Thoracic aorta (tissue), 2 donors: ENCODE data around the gene TNFRSF12A. TPM values are rescaled to one million over a fixed set of nuclear protein-coding genes. Genes with fewer than 3 reads are reported as not detected.

Experiments used
- ATAC-seq: fragments of 150-250 bp; one replicate; pipeline ENCODE4 v1.8.0; 2017; ENCODE audit warnings: low read depth; ENCODE audit not compliant: insufficient number of reproducible peaks, low FRiP score
- DNase-seq: peaks from one replicate; pipeline ENCODE4 v3.0.0-alpha.2; 2020; ENCODE audit warnings: low spot score
- H3K27ac ChIP-seq, 2 donors: fragments of 200-600 bp; sonication (generic); 1 replicate in 1 of 2; 2 replicates in 1 of 2; pipeline ENCODE4 v1.5.1; 2016; ENCODE audit warnings: mild to moderate bottlenecking in 2 of 2, moderate library complexity in 2 of 2
- H3K27me3 ChIP-seq: fragments of 200-600 bp; sonication (generic); replicated peaks from 2 replicates; pipeline ENCODE4 v1.6.0; 2016; ENCODE audit warnings: mild to moderate bottlenecking; ENCODE audit not compliant: insufficient read depth
- H3K36me3 ChIP-seq: fragments of 200-600 bp; sonication (generic); one replicate; pipeline ENCODE4 v1.5.1; 2016
- H3K4me1 ChIP-seq, 2 donors: fragments of 200-600 bp; sonication (generic); 1 replicate in 1 of 2; 2 replicates in 1 of 2; pipeline versions ENCODE4 v1.5.1 to v1.6.0; 2016; ENCODE audit warnings: low read depth in 2 of 2, mild to moderate bottlenecking in 1 of 2; ENCODE audit not compliant: control insufficient read depth in 1 of 2
- H3K4me3 ChIP-seq: fragments of 200-600 bp; sonication (generic); 2 replicates; pipeline ENCODE4 v1.5.1; 2016; ENCODE audit warnings: mild to moderate bottlenecking
- H3K9me3 ChIP-seq: fragments of 200-600 bp; sonication (generic); 2 replicates; pipeline ENCODE4 v1.5.1; 2016
- CTCF ChIP-seq: fragments of 200-600 bp; sonication (generic); IDR thresholded peaks from one replicate; pipeline ENCODE4 v1.5.1; 2019; ENCODE audit warnings: antibody characterized with exemption
- total RNA-seq, 2 donors: library from RNA; depleted of rRNA; stranded (reverse); fragments of >200 nt; gene quantifications; one replicate each; pipeline versions ENCODE4 v1.1.0 to v1.2.3, GENCODE V29; 2016

The TNFRSF12A gene
- total RNA-seq, 2 donors from 2014 or later: 274 to 461 TPM

- H3K4me1 ChIP-seq: peaks cover 0 to 34% of the 10 kb centered on the region in 2 donors
- no peaks in the 10 kb centered on the region for H3K9me3 ChIP-seq
- H3K36me3 ChIP-seq: peaks cover 12% of the 10 kb centered on the region
- H3K27me3 ChIP-seq: peaks cover 4% of the 10 kb centered on the region
- no peak for TF ChIP-seq CTCF
- DNase-seq: no peak
- no peak for ATAC-seq
- H3K27ac ChIP-seq: no peak overlapping the region
- no peak overlapping the region for H3K4me3 ChIP-seq
Measured at GRCh38 chr16:3027489-3027795, 7.3 kb downstream of the TNFRSF12A start.

GRCh38 chr16:3027983-3028715 is 8.0 kb downstream of the TNFRSF12A start:
- H3K27me3 ChIP-seq: peaks cover 4% of the 10 kb centered on the region
- H3K9me3 ChIP-seq: no peaks in the 10 kb centered on the region
- no peak overlapping the region for H3K27ac ChIP-seq
- H3K4me1 ChIP-seq: peaks cover 0 to 27% of the 10 kb centered on the region in 2 donors
- no peak overlapping the region for H3K4me3 ChIP-seq
- TF ChIP-seq CTCF: peak; percentile 66
- ATAC-seq (no peak), DNase-seq (no peak)
- peaks cover 12% of the 10 kb centered on the region for H3K36me3 ChIP-seq

GRCh38 chr16:3028716-3029319 is 8.7 kb downstream of the TNFRSF12A start:
- no peak overlapping the region for H3K27ac ChIP-seq
- H3K4me1 ChIP-seq: peaks cover 0 to 24% of the 10 kb centered on the region in 2 donors
- TF ChIP-seq CTCF: no peak
- H3K27me3 ChIP-seq: peaks cover 4% of the 10 kb centered on the region
- H3K9me3 ChIP-seq: no peaks in the 10 kb centered on the region
- ATAC-seq: no peak
- peaks cover 12% of the 10 kb centered on the region for H3K36me3 ChIP-seq
- no peak for DNase-seq
- no peak overlapping the region for H3K4me3 ChIP-seq

- no peak overlapping the region for H3K27ac ChIP-seq
- no peaks in the 10 kb centered on the region for H3K9me3 ChIP-seq
- peaks cover 12% of the 10 kb centered on the region for H3K36me3 ChIP-seq
- peak overlapping the region; percentile 44 for H3K4me3 ChIP-seq
- ATAC-seq: no peak
- H3K27me3 ChIP-seq: peaks cover 4% of the 10 kb centered on the region
- TF ChIP-seq CTCF: no peak
- H3K4me1 ChIP-seq: peaks cover 0 to 20% of the 10 kb centered on the region in 2 donors
- DNase-seq: no peak
Measured at GRCh38 chr16:3029491-3030221, 9.5 kb downstream of the TNFRSF12A start.
